H9 (cell line): ENCODE data around the gene CMTM8. TPM values are rescaled to one million over a fixed set of nuclear protein-coding genes. Genes with fewer than 3 reads are reported as not detected.

ENCODE experiments used
- DNase-seq: peaks from one replicate; pipeline ENCODE4 v3.0.0-alpha.2; 2017
- H2AFZ ChIP-seq: one replicate; pipeline ENCODE4 v1.6.1; 2013; ENCODE audit warnings: mild to moderate bottlenecking, low read length, control low read depth, moderate library complexity
- H2AK5ac ChIP-seq: 2 replicates; pipeline ENCODE4 v1.6.1; 2013; ENCODE audit warnings: low read length, control low read depth, mixed read lengths; ENCODE audit not compliant: insufficient read length
- H2BK120ac ChIP-seq: one replicate; pipeline ENCODE4 v1.6.1; 2013; ENCODE audit warnings: low read depth, mild to moderate bottlenecking, low read length, control low read depth, inconsistent platforms; ENCODE audit not compliant: poor library complexity, severe bottlenecking
- H2BK12ac ChIP-seq: 2 replicates; pipeline ENCODE4 v1.6.1; 2013; ENCODE audit warnings: low read length, control low read depth, mixed read lengths, low read depth; ENCODE audit not compliant: insufficient read length
- H2BK15ac ChIP-seq: 2 replicates; pipeline ENCODE4 v1.6.1; 2013; ENCODE audit warnings: low read depth, low read length, control low read depth
- H2BK20ac ChIP-seq: one replicate; pipeline ENCODE4 v1.6.1; 2013; ENCODE audit warnings: low read depth, mild to moderate bottlenecking, low read length, control low read depth, inconsistent platforms; ENCODE audit not compliant: poor library complexity, severe bottlenecking
- H2BK5ac ChIP-seq: 2 replicates; pipeline ENCODE4 v1.6.1; 2013; ENCODE audit warnings: low read length, control low read depth, mixed read lengths; ENCODE audit not compliant: insufficient read length
- H3K14ac ChIP-seq: 2 replicates; pipeline ENCODE4 v1.6.1; 2013; ENCODE audit warnings: low read length, control low read depth; ENCODE audit not compliant: insufficient read depth
- H3K18ac ChIP-seq: 2 replicates; pipeline ENCODE4 v1.6.1; 2013; ENCODE audit warnings: low read depth, mild to moderate bottlenecking, mixed read lengths, low read length, control low read depth; ENCODE audit not compliant: insufficient read length
- H3K23ac ChIP-seq: 2 replicates; pipeline ENCODE4 v1.6.1; 2013; ENCODE audit warnings: low read length, control low read depth, mixed read lengths, low read depth; ENCODE audit not compliant: insufficient read length
- H3K23me2 ChIP-seq: 2 replicates; pipeline ENCODE4 v1.6.1; 2013; ENCODE audit warnings: low read depth, mild to moderate bottlenecking, mixed read lengths, low read length, control low read depth; ENCODE audit not compliant: insufficient read length, poor library complexity, severe bottlenecking
- H3K27ac ChIP-seq: 2 replicates; pipeline ENCODE4 v1.5.1; 2013; ENCODE audit warnings: low read length, control low read depth, mixed read lengths, low read depth; ENCODE audit not compliant: insufficient read length
- H3K27me3 ChIP-seq: 2 replicates; pipeline ENCODE4 v1.6.1; 2013; ENCODE audit warnings: low read length, control low read depth, inconsistent platforms; ENCODE audit not compliant: insufficient read depth
- H3K4ac ChIP-seq: 2 replicates; pipeline ENCODE4 v1.6.1; 2013; ENCODE audit warnings: low read depth, mild to moderate bottlenecking, control low read depth, inconsistent platforms, low read length, moderate library complexity
- H3K4me1 ChIP-seq: 2 replicates; pipeline ENCODE4 v1.6.1; 2013; ENCODE audit warnings: low read length, control low read depth, inconsistent platforms; ENCODE audit not compliant: insufficient read depth
- H3K4me2 ChIP-seq: 2 replicates; pipeline ENCODE4 v1.6.1; 2013; ENCODE audit warnings: low read length, control low read depth, mixed read lengths; ENCODE audit not compliant: insufficient read length, insufficient read depth
- H3K56ac ChIP-seq: 2 replicates; pipeline ENCODE4 v1.6.1; 2013; ENCODE audit warnings: low read depth, mild to moderate bottlenecking, mixed read lengths, low read length, control low read depth; ENCODE audit not compliant: insufficient read length
- H3K79me1 ChIP-seq: 2 replicates; pipeline ENCODE4 v1.6.1; 2013; ENCODE audit warnings: low read depth, mild to moderate bottlenecking, moderate library complexity, low read length, control low read depth, inconsistent platforms; ENCODE audit not compliant: insufficient read depth, poor library complexity, severe bottlenecking
- H3K79me2 ChIP-seq: 2 replicates; pipeline ENCODE4 v1.6.1; 2013; ENCODE audit warnings: low read length, control low read depth, inconsistent platforms; ENCODE audit not compliant: insufficient read depth
- H3K9ac ChIP-seq: 2 replicates; pipeline ENCODE4 v1.6.1; 2013; ENCODE audit warnings: low read length, control low read depth, mixed read lengths; ENCODE audit not compliant: insufficient read length; ENCODE audit errors: extremely low read depth
- H3K9me3 ChIP-seq: one replicate; pipeline ENCODE4 v1.6.1; 2013; ENCODE audit warnings: low read depth, low read length, inconsistent platforms; ENCODE audit not compliant: control insufficient read depth
- H3T11ph ChIP-seq: one replicate; pipeline ENCODE4 v1.6.1; 2013; ENCODE audit warnings: mild to moderate bottlenecking, low read length, control low read depth, inconsistent platforms
- H4K20me1 ChIP-seq: one replicate; pipeline ENCODE4 v1.6.1; 2013; ENCODE audit not compliant: control insufficient read depth, insufficient read length, insufficient read depth
- H4K5ac ChIP-seq: 2 replicates; pipeline ENCODE4 v1.6.1; 2013; ENCODE audit warnings: low read depth, mild to moderate bottlenecking, mixed read lengths, low read length, control low read depth; ENCODE audit not compliant: insufficient read length
- H4K8ac ChIP-seq: replicated peaks from 2 replicates; pipeline ENCODE4 v1.6.1; 2013; ENCODE audit warnings: low read length, control low read depth, mixed read lengths, low read depth; ENCODE audit not compliant: insufficient read length
- H4K91ac ChIP-seq: 2 replicates; pipeline ENCODE4 v1.6.1; 2013; ENCODE audit warnings: low read depth, mild to moderate bottlenecking, moderate library complexity, mixed read lengths, low read length, control low read depth; ENCODE audit not compliant: insufficient read length
- H3K27ac Mint-ChIP-seq, 3 experiments: 2 replicates in 2 of 3; 3 replicates in 1 of 3; pipeline ENCODE4 v1.8.0; 2020 to 2021; ENCODE audit warnings: mixed read lengths in 3 of 3, mild to moderate bottlenecking in 1 of 3, moderate library complexity in 1 of 3
- H3K27me3 Mint-ChIP-seq: 2 replicates; pipeline ENCODE4 v1.8.0; 2021; ENCODE audit warnings: low read depth, mild to moderate bottlenecking, moderate library complexity, mixed read lengths
- H3K36me3 Mint-ChIP-seq, 3 experiments: 2 replicates in 2 of 3; 3 replicates in 1 of 3; pipeline ENCODE4 v1.8.0; 2020 to 2021; ENCODE audit warnings: low read depth in 3 of 3, mixed read lengths in 3 of 3; ENCODE audit not compliant: insufficient read depth in 1 of 3
- H3K4me1 Mint-ChIP-seq, 2 experiments: 2 replicates each; pipeline ENCODE4 v1.8.0; 2020; ENCODE audit warnings: mixed read lengths in 2 of 2
- H3K4me3 Mint-ChIP-seq, 2 experiments: 2 replicates in 1 of 2; 3 replicates in 1 of 2; pipeline ENCODE4 v1.8.0; 2020 to 2021; ENCODE audit warnings: mild to moderate bottlenecking in 2 of 2, mixed read lengths in 2 of 2, moderate library complexity in 1 of 2
- H3K9me3 Mint-ChIP-seq, 2 experiments: 2 replicates in 1 of 2; 3 replicates in 1 of 2; pipeline ENCODE4 v1.8.0; 2020; ENCODE audit warnings: mild to moderate bottlenecking in 2 of 2, mixed read lengths in 2 of 2, moderate library complexity in 1 of 2
- WGBS: extraction: QIAGEN DNeasy Blood & Tissue Kit; methylation state at CpG from one replicate; pipeline ENCODE4 v1.1.7; 2013; ENCODE audit warnings: missing lambda C conversion rate, low lambda C conversion rate, mixed read lengths; ENCODE audit not compliant: insufficient read length; ENCODE audit errors: extremely low coverage; 5-methylcytosine and 5-hydroxymethylcytosine counted together
- total RNA-seq: library from RNA; stranded (reverse); gene quantifications from 2 replicates; pipeline ENCODE4 v1.2.1, GENCODE V29; 2021
- TF ChIP-seq, protein P1 (sequence below): fragments of 200-600 bp; sonication (generic); conservative IDR thresholded peaks from 3 replicates; pipeline ENCODE4 v1.8.0; 2021; ENCODE audit warnings: antibody characterized with exemption, mild to moderate bottlenecking

CMTM8 gene
- total RNA-seq, 1 experiment from 2014 or later = 4.0 TPM

DNA sequence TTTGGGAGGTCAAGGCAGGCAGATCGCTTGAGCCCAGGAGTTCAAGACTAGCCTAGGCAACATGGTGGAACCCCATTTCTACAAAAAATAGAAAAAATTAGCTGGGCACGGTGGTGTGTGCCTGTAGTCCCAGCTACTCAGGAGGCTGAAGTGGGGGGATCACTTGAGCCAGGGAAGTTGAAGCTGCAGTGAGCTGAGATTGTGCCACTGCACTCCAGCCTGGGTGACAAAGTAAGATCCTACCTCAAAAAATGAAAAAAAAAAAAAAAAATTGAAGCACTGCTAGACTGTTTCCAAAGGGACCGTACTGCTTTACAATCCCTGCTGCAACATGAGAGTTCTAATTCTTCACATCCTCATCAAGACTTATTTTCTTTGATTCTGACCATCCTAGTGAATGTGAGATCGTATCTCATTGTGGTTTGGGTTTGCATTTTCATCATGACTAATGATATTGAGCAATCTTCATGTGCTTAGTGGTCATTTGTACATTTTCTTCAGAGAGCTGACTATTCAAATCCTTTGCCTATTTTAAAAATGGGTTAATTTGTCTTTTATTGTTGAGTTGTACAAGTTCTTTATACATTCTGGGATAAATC is 10.8 kb downstream of the CMTM8 start:
- H3K4me1 Mint-ChIP-seq = peaks cover 5 to 9% of the 10 kb centered on the region in 2 experiments

More for the DNA sequence above, 10.8 kb downstream of the CMTM8 start:
- Histone ChIP-seq H3K23ac (no peak overlapping the region), H4K20me1 (no peaks in the 10 kb centered on the region), H3K79me1 (no peaks in the 10 kb centered on the region), H3K9ac (no peak overlapping the region), H4K8ac (no peak overlapping the region), H2BK20ac (no peak overlapping the region), H3K27ac (no peak overlapping the region), H2BK5ac (no peak overlapping the region), H2AK5ac (no peak overlapping the region), H2BK120ac (no peak overlapping the region), H3K23me2 (no peaks in the 10 kb centered on the region), H2BK15ac (no peak overlapping the region), H3K4me2 (no peak overlapping the region), H4K5ac (no peak overlapping the region), H3K27me3 (no peaks in the 10 kb centered on the region), H3K56ac (no peak overlapping the region), H2BK12ac (no peak overlapping the region), H3K4me1 (peaks cover 2% of the 10 kb centered on the region; the same call in 1 of the 2 replicates), H3K14ac (no peak overlapping the region), H3K18ac (no peak overlapping the region), H3K9me3 (no peaks in the 10 kb centered on the region), H3T11ph (no peak overlapping the region), H4K91ac (no peak overlapping the region), H2AFZ (no peak overlapping the region), H3K79me2 (no peaks in the 10 kb centered on the region), H3K4ac (no peak overlapping the region)
- no CpG with 5 or more reads among the region's 4 CpGs for WGBS
- no peaks in the 10 kb centered on the region for H3K27me3 Mint-ChIP-seq
- peaks cover 7 to 9% of the 10 kb centered on the region in 2 experiments for H3K9me3 Mint-ChIP-seq
- TF ChIP-seq, protein P1, sequence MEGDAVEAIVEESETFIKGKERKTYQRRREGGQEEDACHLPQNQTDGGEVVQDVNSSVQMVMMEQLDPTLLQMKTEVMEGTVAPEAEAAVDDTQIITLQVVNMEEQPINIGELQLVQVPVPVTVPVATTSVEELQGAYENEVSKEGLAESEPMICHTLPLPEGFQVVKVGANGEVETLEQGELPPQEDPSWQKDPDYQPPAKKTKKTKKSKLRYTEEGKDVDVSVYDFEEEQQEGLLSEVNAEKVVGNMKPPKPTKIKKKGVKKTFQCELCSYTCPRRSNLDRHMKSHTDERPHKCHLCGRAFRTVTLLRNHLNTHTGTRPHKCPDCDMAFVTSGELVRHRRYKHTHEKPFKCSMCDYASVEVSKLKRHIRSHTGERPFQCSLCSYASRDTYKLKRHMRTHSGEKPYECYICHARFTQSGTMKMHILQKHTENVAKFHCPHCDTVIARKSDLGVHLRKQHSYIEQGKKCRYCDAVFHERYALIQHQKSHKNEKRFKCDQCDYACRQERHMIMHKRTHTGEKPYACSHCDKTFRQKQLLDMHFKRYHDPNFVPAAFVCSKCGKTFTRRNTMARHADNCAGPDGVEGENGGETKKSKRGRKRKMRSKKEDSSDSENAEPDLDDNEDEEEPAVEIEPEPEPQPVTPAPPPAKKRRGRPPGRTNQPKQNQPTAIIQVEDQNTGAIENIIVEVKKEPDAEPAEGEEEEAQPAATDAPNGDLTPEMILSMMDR = no peak
- H3K4me3 Mint-ChIP-seq = no peak overlapping the region
- no peak overlapping the region for H3K27ac Mint-ChIP-seq
- H3K36me3 Mint-ChIP-seq = peaks cover 3 to 9% (median 5%) of the 10 kb centered on the region in 3 experiments; a peak in 6 of 7 replicates
- no peak for DNase-seq
